ENCODE data around the gene LHFPL6.

The LHFPL6 gene

GRCh38 chr13:39496506-39496905, 106.5 kb downstream of the LHFPL6 start:
- TF ChIP-seq CTCF (IDR thresholded peaks at IDR 0.05): no peak

GRCh38 chr13:39494633-39495032, 108.4 kb downstream of the LHFPL6 start:
- no peak for TF ChIP-seq CTCF (IDR thresholded peaks at IDR 0.05)

- no peak for TF ChIP-seq CTCF (IDR thresholded peaks at IDR 0.05)
Measured at GRCh38 chr13:39494006-39494405, 109.0 kb downstream of the LHFPL6 start.

GRCh38 chr13:39490136-39490535, 112.9 kb downstream of the LHFPL6 start:
- TF ChIP-seq CTCF (IDR thresholded peaks at IDR 0.05): no peak

- no peak for TF ChIP-seq CTCF (IDR thresholded peaks at IDR 0.05)
Measured at GRCh38 chr13:39486758-39487157, 116.2 kb downstream of the LHFPL6 start.

GRCh38 chr13:39485314-39485700, 117.7 kb downstream of the LHFPL6 start:
- no peak for TF ChIP-seq CTCF (IDR thresholded peaks at IDR 0.05)

- TF ChIP-seq CTCF (IDR thresholded peaks at IDR 0.05): no peak
Measured at GRCh38 chr13:39484506-39485313, 118.3 kb downstream of the LHFPL6 start.

- no peak for TF ChIP-seq CTCF (IDR thresholded peaks at IDR 0.05)
Measured at GRCh38 chr13:39483326-39483725, 119.7 kb downstream of the LHFPL6 start.
